ENCODE results near the gene PER2. TPM values are rescaled to one million over a fixed set of nuclear protein-coding genes. Genes with fewer than 3 reads are reported as not detected.
"Not testable (repeated sequence)": the region's sequence is repeated elsewhere in the genome, so short reads cannot be mapped to it uniquely, and the experiment has no call there.

PER2 gene
- total RNA-seq, 2 experiments from 2014 or later: 33.8 to 38.2 TPM

- no peak overlapping the region for H3K27ac Mint-ChIP-seq
- H3K4me3 ChIP-seq (ENCODE audit: low read length): no peak overlapping the region
- H3K9me3 Mint-ChIP-seq: no peaks in the 10 kb centered on the region
- TF ChIP-seq CTCF (IDR thresholded peaks at IDR 0.05): no peak
- H3K4me1 ChIP-seq (ENCODE audit: insufficient read depth, low read length): no peaks in the 10 kb centered on the region
- ChIA-PET CTCF (no interaction called here), POLR2A (no interaction called here)
- ATAC-seq (ENCODE audit: poor library complexity) (no peak), DNase-seq (no peak)
- intact Hi-C loops (cut with DNase I, micrococcal nuclease): no loop called here
- H3K27me3 Mint-ChIP-seq: no peaks in the 10 kb centered on the region
- H3K36me3 ChIP-seq (ENCODE audit: insufficient read depth, low read length): peaks cover 10% of the 10 kb centered on the region
- H3K9me3 ChIP-seq (ENCODE audit: control insufficient read depth in 1 of 2, insufficient read depth in 1 of 2, low read length in 2 of 2): no peaks in the 10 kb centered on the region
- H3K27ac ChIP-seq (ENCODE audit: low read depth in 1 of 2, low read length in 2 of 2): no peak overlapping the region
- peaks cover 8% of the 10 kb centered on the region for H3K4me1 Mint-ChIP-seq (ENCODE audit: low read depth)
- H3K4me3 Mint-ChIP-seq: no peak overlapping the region
- no peaks in the 10 kb centered on the region for H3K27me3 ChIP-seq (ENCODE audit: control insufficient read depth in 1 of 2, insufficient read depth in 2 of 2, low read length in 2 of 2)
- peaks cover 43% of the 10 kb centered on the region for H3K36me3 Mint-ChIP-seq (ENCODE audit: low read depth)
These were observed 47.7 kb upstream of the PER2 start for GRCh38 chr2:238336151-238336550.

GRCh38 chr2:238335591-238335990, 47.2 kb upstream of the PER2 start:
- H3K4me3 ChIP-seq (ENCODE audit: low read length); H3K9me3 ChIP-seq (ENCODE audit: control insufficient read depth in 1 of 2, insufficient read depth in 1 of 2, low read length in 2 of 2); POLR2A ChIA-PET; H3K27ac Mint-ChIP-seq; H3K4me1 ChIP-seq (ENCODE audit: insufficient read depth, low read length); H3K27me3 Mint-ChIP-seq; CTCF ChIA-PET; ATAC-seq (ENCODE audit: poor library complexity); H3K4me3 Mint-ChIP-seq; intact Hi-C loops (cut with DNase I, micrococcal nuclease); H3K27me3 ChIP-seq (ENCODE audit: control insufficient read depth in 1 of 2, insufficient read depth in 2 of 2, low read length in 2 of 2); H3K36me3 ChIP-seq (ENCODE audit: insufficient read depth, low read length); DNase-seq; H3K27ac ChIP-seq (ENCODE audit: low read depth in 1 of 2, low read length in 2 of 2); H3K9me3 Mint-ChIP-seq; H3K4me1 Mint-ChIP-seq (ENCODE audit: low read depth): not testable (repeated sequence)
- H3K36me3 Mint-ChIP-seq (ENCODE audit: low read depth): peaks cover 43% of the 10 kb centered on the region

- TF ChIP-seq CTCF (IDR thresholded peaks at IDR 0.05): no peak
- ATAC-seq (ENCODE audit: poor library complexity): no peak
- H3K9me3 Mint-ChIP-seq: no peaks in the 10 kb centered on the region
- no peak for DNase-seq
- H3K4me3 Mint-ChIP-seq: no peak overlapping the region
- ChIA-PET POLR2A (no interaction called here), CTCF (no interaction called here)
- H3K27ac Mint-ChIP-seq: no peak overlapping the region
- Histone ChIP-seq H3K36me3 (ENCODE audit: insufficient read depth, low read length) (peaks cover 10% of the 10 kb centered on the region), H3K9me3 (ENCODE audit: control insufficient read depth in 1 of 2, insufficient read depth in 1 of 2, low read length in 2 of 2) (no peaks in the 10 kb centered on the region), H3K27ac (ENCODE audit: low read depth in 1 of 2, low read length in 2 of 2) (no peak overlapping the region), H3K4me1 (ENCODE audit: insufficient read depth, low read length) (no peaks in the 10 kb centered on the region), H3K4me3 (ENCODE audit: low read length) (no peak overlapping the region), H3K27me3 (ENCODE audit: control insufficient read depth in 1 of 2, insufficient read depth in 2 of 2, low read length in 2 of 2) (no peaks in the 10 kb centered on the region)
- H3K36me3 Mint-ChIP-seq (ENCODE audit: low read depth): peaks cover 43% of the 10 kb centered on the region
- peaks cover 8% of the 10 kb centered on the region for H3K4me1 Mint-ChIP-seq (ENCODE audit: low read depth)
- intact Hi-C loops (cut with DNase I, micrococcal nuclease): no loop called here
- no peaks in the 10 kb centered on the region for H3K27me3 Mint-ChIP-seq
These were observed 46.5 kb upstream of the PER2 start for GRCh38 chr2:238334885-238335284.

GRCh38 chr2:238331916-238332315, 43.5 kb upstream of the PER2 start:
- Mint-ChIP-seq H3K4me1 (ENCODE audit: low read depth) (peaks cover 1% of the 10 kb centered on the region), H3K36me3 (ENCODE audit: low read depth) (peaks cover 68% of the 10 kb centered on the region), H3K27ac (no peak overlapping the region), H3K27me3 (no peaks in the 10 kb centered on the region), H3K9me3 (no peaks in the 10 kb centered on the region), H3K4me3 (no peak overlapping the region)
- intact Hi-C loops (cut with DNase I, micrococcal nuclease): no loop called here
- CTCF ChIA-PET: no interaction called here
- Histone ChIP-seq H3K27me3 (ENCODE audit: control insufficient read depth in 1 of 2, insufficient read depth in 2 of 2, low read length in 2 of 2) (no peaks in the 10 kb centered on the region), H3K4me1 (ENCODE audit: insufficient read depth, low read length) (no peaks in the 10 kb centered on the region), H3K36me3 (ENCODE audit: insufficient read depth, low read length) (peaks cover 9% of the 10 kb centered on the region), H3K4me3 (ENCODE audit: low read length) (no peak overlapping the region), H3K27ac (ENCODE audit: low read depth in 1 of 2, low read length in 2 of 2) (no peak overlapping the region), H3K9me3 (ENCODE audit: control insufficient read depth in 1 of 2, insufficient read depth in 1 of 2, low read length in 2 of 2) (no peaks in the 10 kb centered on the region)
- DNase-seq: no peak
- no peak for TF ChIP-seq CTCF (IDR thresholded peaks at IDR 0.05)
- no peak for ATAC-seq (ENCODE audit: poor library complexity)
- POLR2A ChIA-PET: no interaction called here

Measured in CD4-positive, alpha-beta T cell (primary cell).